ENCODE data around the gene NTRK2.

The NTRK2 gene

GRCh38 chr9:84722388-84722989, 53.0 kb downstream of the NTRK2 start:
- FAIRE-seq, result no peak
- no peak for DNase-seq (ENCODE audit: extremely low spot score, insufficient read length, low read depth)

- FAIRE-seq, result no peak
- DNase-seq (ENCODE audit: extremely low spot score, insufficient read length, low read depth), result no peak
Observed at GRCh38 chr9:84723426-84723825, 53.9 kb downstream of the NTRK2 start.

GRCh38 chr9:84731696-84732095, 62.2 kb downstream of the NTRK2 start:
- DNase-seq (ENCODE audit: extremely low spot score, insufficient read length, low read depth) (no peak), FAIRE-seq (no peak)

GRCh38 chr9:84736081-84736480, 66.6 kb downstream of the NTRK2 start:
- DNase-seq (ENCODE audit: extremely low spot score, insufficient read length, low read depth), result no peak
- no peak for FAIRE-seq

GRCh38 chr9:84736536-84736935, 67.0 kb downstream of the NTRK2 start:
- FAIRE-seq, result no peak

GRCh38 chr9:84738353-84738752, 68.8 kb downstream of the NTRK2 start:
- FAIRE-seq (peak; percentile 36), DNase-seq (ENCODE audit: extremely low spot score, insufficient read length, low read depth) (no peak)

More at GRCh38 chr9:84736536-84736935, 67.0 kb downstream of the NTRK2 start:
- no peak for DNase-seq (ENCODE audit: extremely low spot score, insufficient read length, low read depth)

GRCh38 chr9:84742261-84742660, 72.7 kb downstream of the NTRK2 start:
- FAIRE-seq, result peak; percentile 12
- DNase-seq (ENCODE audit: extremely low spot score, insufficient read length, low read depth), result no peak

GRCh38 chr9:84744195-84744594, 74.7 kb downstream of the NTRK2 start:
- peak; percentile 74 for FAIRE-seq
- DNase-seq (ENCODE audit: extremely low spot score, insufficient read length, low read depth), result no peak

GRCh38 chr9:84744726-84745125, 75.2 kb downstream of the NTRK2 start:
- DNase-seq (ENCODE audit: extremely low spot score, insufficient read length, low read depth), result no peak
- no peak for FAIRE-seq

GRCh38 chr9:84748112-84748511, 78.6 kb downstream of the NTRK2 start:
- FAIRE-seq (peak; percentile 85), DNase-seq (ENCODE audit: extremely low spot score, insufficient read length, low read depth) (no peak)

- DNase-seq (ENCODE audit: extremely low spot score, insufficient read length, low read depth) (no peak), FAIRE-seq (peak; percentile 78)
Observed at GRCh38 chr9:84750152-84750865, 80.8 kb downstream of the NTRK2 start.

GRCh38 chr9:84751921-84752320, 82.4 kb downstream of the NTRK2 start:
- peak; percentile 21 for FAIRE-seq

GRCh38 chr9:84754461-84754860, 84.9 kb downstream of the NTRK2 start:
- FAIRE-seq (peak; percentile 78), DNase-seq (ENCODE audit: extremely low spot score, insufficient read length, low read depth) (no peak)

More at GRCh38 chr9:84751921-84752320, 82.4 kb downstream of the NTRK2 start:
- no peak for DNase-seq (ENCODE audit: extremely low spot score, insufficient read length, low read depth)

GRCh38 chr9:84754881-84755280, 85.4 kb downstream of the NTRK2 start:
- no peak for DNase-seq (ENCODE audit: extremely low spot score, insufficient read length, low read depth)
- FAIRE-seq, result peak; percentile 9

- no peak for DNase-seq (ENCODE audit: extremely low spot score, insufficient read length, low read depth)
- no peak for FAIRE-seq
Observed at GRCh38 chr9:84755380-84755779, 85.9 kb downstream of the NTRK2 start.

GRCh38 chr9:84756171-84756570, 86.6 kb downstream of the NTRK2 start:
- FAIRE-seq (no peak), DNase-seq (ENCODE audit: extremely low spot score, insufficient read length, low read depth) (no peak)

- no peak for DNase-seq (ENCODE audit: extremely low spot score, insufficient read length, low read depth)
- FAIRE-seq, result no peak
Observed at GRCh38 chr9:84756731-84757130, 87.2 kb downstream of the NTRK2 start.

GRCh38 chr9:84758817-84759216, 89.3 kb downstream of the NTRK2 start:
- DNase-seq (ENCODE audit: extremely low spot score, insufficient read length, low read depth) (no peak), FAIRE-seq (no peak)

- peak; percentile 96 for FAIRE-seq
- DNase-seq (ENCODE audit: extremely low spot score, insufficient read length, low read depth), result no peak
Observed at GRCh38 chr9:84759300-84759750, 89.8 kb downstream of the NTRK2 start.

GRCh38 chr9:84759804-84760203, 90.3 kb downstream of the NTRK2 start:
- no peak for DNase-seq (ENCODE audit: extremely low spot score, insufficient read length, low read depth)
- no peak for FAIRE-seq

- no peak for DNase-seq (ENCODE audit: extremely low spot score, insufficient read length, low read depth)
- FAIRE-seq, result peak; percentile 92
Observed at GRCh38 chr9:84761137-84761808, 91.7 kb downstream of the NTRK2 start.
